Ovary (tissue), 3 donors: ENCODE data around the gene ABTB2.

ENCODE experiments used
- EP300 ChIP-seq: sonication (generic); formaldehyde crosslinking; IDR thresholded peaks from one replicate; pipeline ENCODE4 v1.6.1; 2017; ENCODE audit warnings: antibody characterized with exemption
- POLR2A ChIP-seq: fragments of 450-650 bp; IDR thresholded peaks from one replicate; pipeline ENCODE4 v1.6.1; 2017; ENCODE audit warnings: antibody characterized with exemption, mild to moderate bottlenecking, moderate library complexity
- TF ChIP-seq, protein P1 (sequence below), 3 donors: fragments of 450-650 bp in 2 of 3; fragments of 200-600 bp in 1 of 3; IDR thresholded peaks; one replicate each; pipeline versions ENCODE4 v1.5.1 to v1.8.0; 2016 to 2022; ENCODE audit warnings: antibody characterized with exemption in 3 of 3, mild to moderate bottlenecking in 1 of 3
- donor health status: DM: no; HTN: no; CAD: no.

DNA sequence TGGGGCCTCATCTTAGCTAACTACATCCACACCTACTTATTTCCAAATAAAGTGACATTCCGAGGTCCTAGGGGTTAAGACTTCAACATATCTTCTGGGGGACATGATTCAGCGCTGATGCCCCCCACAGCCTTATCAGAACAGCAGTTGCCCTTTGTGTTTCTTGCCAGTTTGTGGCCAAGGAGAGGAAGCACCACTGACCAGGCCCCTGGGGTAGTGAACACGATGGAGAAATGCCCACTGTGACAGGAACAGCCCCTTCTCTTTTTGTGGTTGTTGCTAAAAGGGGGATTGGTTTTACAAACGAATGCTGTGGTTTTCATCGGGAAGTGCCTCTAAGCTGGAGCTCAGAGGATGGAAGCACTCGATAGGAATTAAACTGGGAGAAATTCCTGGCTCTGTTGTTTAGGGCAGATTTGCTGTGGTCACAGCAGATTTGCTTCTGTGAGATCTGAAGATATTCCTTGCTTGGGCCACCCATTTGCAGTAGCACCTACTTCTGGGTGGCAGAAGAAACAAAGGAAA lies 88.8 kb downstream of the ABTB2 start:
- TF ChIP-seq, protein P1, sequence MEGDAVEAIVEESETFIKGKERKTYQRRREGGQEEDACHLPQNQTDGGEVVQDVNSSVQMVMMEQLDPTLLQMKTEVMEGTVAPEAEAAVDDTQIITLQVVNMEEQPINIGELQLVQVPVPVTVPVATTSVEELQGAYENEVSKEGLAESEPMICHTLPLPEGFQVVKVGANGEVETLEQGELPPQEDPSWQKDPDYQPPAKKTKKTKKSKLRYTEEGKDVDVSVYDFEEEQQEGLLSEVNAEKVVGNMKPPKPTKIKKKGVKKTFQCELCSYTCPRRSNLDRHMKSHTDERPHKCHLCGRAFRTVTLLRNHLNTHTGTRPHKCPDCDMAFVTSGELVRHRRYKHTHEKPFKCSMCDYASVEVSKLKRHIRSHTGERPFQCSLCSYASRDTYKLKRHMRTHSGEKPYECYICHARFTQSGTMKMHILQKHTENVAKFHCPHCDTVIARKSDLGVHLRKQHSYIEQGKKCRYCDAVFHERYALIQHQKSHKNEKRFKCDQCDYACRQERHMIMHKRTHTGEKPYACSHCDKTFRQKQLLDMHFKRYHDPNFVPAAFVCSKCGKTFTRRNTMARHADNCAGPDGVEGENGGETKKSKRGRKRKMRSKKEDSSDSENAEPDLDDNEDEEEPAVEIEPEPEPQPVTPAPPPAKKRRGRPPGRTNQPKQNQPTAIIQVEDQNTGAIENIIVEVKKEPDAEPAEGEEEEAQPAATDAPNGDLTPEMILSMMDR (IDR thresholded peaks at IDR 0.05): no peak
- TF ChIP-seq EP300: no peak
- TF ChIP-seq POLR2A: no peak
